NCI-H2171 treated with DMSO at 0.1 percent for 48 hours (cell line): ENCODE data around the gene MATN4.

Experiments used
- DNase-seq: peaks from one replicate; lab custom pipeline; 2025; lab: John Stamatoyannopoulos, UW

MATN4 gene

GRCh38 chr20:45248609-45249008, 59.5 kb downstream of the MATN4 start:
- DNase-seq, result no peak

- DNase-seq, result no peak
Observed at GRCh38 chr20:45247865-45248264, 60.2 kb downstream of the MATN4 start.

- no peak for DNase-seq
Observed at GRCh38 chr20:45246109-45246508, 62.0 kb downstream of the MATN4 start.
